ENCODE data around the gene DYSF.

DNA sequence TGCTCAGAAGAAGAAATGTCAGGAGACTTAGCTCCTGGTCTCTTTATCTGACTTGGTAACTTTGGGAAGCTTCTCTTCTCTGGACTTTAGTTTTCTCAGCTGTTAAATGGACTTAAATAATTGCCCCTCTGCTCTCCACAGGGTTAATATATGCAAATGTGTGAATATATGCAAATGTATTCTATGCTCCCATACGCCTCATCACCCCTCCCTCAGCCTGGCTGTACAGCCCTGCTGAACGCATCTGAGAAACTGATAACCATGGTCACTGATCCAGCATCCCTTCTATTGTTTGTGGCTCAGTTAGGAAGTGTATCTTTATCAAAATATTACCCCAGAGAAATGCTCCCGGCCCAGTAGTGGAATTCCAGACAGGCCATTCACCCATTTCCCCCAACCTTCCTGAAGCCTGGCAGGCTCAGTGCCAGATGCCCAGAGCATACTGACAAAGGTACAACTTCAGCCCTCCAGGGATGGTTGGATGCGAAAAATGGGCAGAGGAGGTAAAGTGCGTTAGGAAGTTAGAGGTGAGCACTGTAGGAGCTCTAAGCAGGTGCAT is 103.4 kb downstream of the DYSF start:
- TF ChIP-seq CTCF (IDR thresholded peaks at IDR 0.05) (no peak), EP300 (IDR thresholded peaks at IDR 0.05) (no peak), POLR2A (IDR thresholded peaks at IDR 0.05) (no peak)
